ENCODE data around the gene TRRAP. TPM values are rescaled to one million over a fixed set of nuclear protein-coding genes. Genes with fewer than 3 reads are reported as not detected.

The TRRAP gene
- total RNA-seq, 1 experiment from 2014 or later = 55.4 TPM

- Mint-ChIP-seq H3K4me3 (ENCODE audit: unreplicated experiment) (no peak overlapping the region), H3K27me3 (ENCODE audit: insufficient read depth, unreplicated experiment) (no peaks in the 10 kb centered on the region), H3K4me1 (ENCODE audit: low read depth, unreplicated experiment) (peaks cover 7% of the 10 kb centered on the region), H3K36me3 (ENCODE audit: insufficient read depth, unreplicated experiment) (peaks cover 78% of the 10 kb centered on the region), H3K9me3 (ENCODE audit: unreplicated experiment) (no peaks in the 10 kb centered on the region), H3K27ac (ENCODE audit: unreplicated experiment) (no peak overlapping the region)
- no peak for TF ChIP-seq CTCF (IDR thresholded peaks at IDR 0.05; ENCODE audit: insufficient read depth in 1 of 2, low read depth in 1 of 2, low read length in 1 of 2, severe bottlenecking in 1 of 2, unreplicated experiment in 1 of 2)
- Histone ChIP-seq H3K9me3 (no peaks in the 10 kb centered on the region), H3K4me3 (ENCODE audit: low read depth, low read length) (no peak overlapping the region), H3K4me1 (no peaks in the 10 kb centered on the region), H3K27me3 (replicated peaks; ENCODE audit: control insufficient read depth, insufficient read depth, low read length) (no peaks in the 10 kb centered on the region), H3K36me3 (ENCODE audit: control insufficient read depth, insufficient read depth, low read length) (no peaks in the 10 kb centered on the region; the same call in 1 of the 2 replicates)
- intact Hi-C loops (cut with micrococcal nuclease; ENCODE audit: unreplicated experiment) = no loop called here
- CTCF ChIA-PET = no interaction called here
- BruUV-seq (replicated peaks) = no TSS peak
- POLR2A ChIA-PET = no interaction called here
- no peak for DNase-seq
Observed at GRCh38 chr7:99024066-99024465, 145.7 kb downstream of the TRRAP start.

- H3K4me3 ChIP-seq (ENCODE audit: low read depth, low read length) = no peak overlapping the region
- no peaks in the 10 kb centered on the region for H3K9me3 ChIP-seq
- H3K4me3 Mint-ChIP-seq (ENCODE audit: unreplicated experiment) = no peak overlapping the region
- peaks cover 16% of the 10 kb centered on the region for H3K4me1 Mint-ChIP-seq (ENCODE audit: low read depth, unreplicated experiment)
- no peaks in the 10 kb centered on the region for H3K27me3 ChIP-seq (replicated peaks; ENCODE audit: control insufficient read depth, insufficient read depth, low read length)
- CTCF ChIA-PET = interaction anchor here (0.8 kb wide), 1 partner anchor 9 kb away, joined by 3 read pairs; no protein-coding TSS in a partner anchor
- no peak for TF ChIP-seq CTCF (IDR thresholded peaks at IDR 0.05; ENCODE audit: insufficient read depth in 1 of 2, low read depth in 1 of 2, low read length in 1 of 2, severe bottlenecking in 1 of 2, unreplicated experiment in 1 of 2)
- H3K36me3 ChIP-seq (ENCODE audit: control insufficient read depth, insufficient read depth, low read length) = peaks cover 6% of the 10 kb centered on the region
- intact Hi-C loops (cut with micrococcal nuclease; ENCODE audit: unreplicated experiment) = no loop called here
- no peak overlapping the region for H3K27ac Mint-ChIP-seq (ENCODE audit: unreplicated experiment)
- no peaks in the 10 kb centered on the region for H3K27me3 Mint-ChIP-seq (ENCODE audit: insufficient read depth, unreplicated experiment)
- BruUV-seq (replicated peaks) = no TSS peak
- H3K9me3 Mint-ChIP-seq (ENCODE audit: unreplicated experiment) = no peaks in the 10 kb centered on the region
- peaks cover 81% of the 10 kb centered on the region for H3K36me3 Mint-ChIP-seq (ENCODE audit: insufficient read depth, unreplicated experiment)
- POLR2A ChIA-PET = no interaction called here
- no peak for DNase-seq
- H3K4me1 ChIP-seq = peaks cover 13% of the 10 kb centered on the region; the same call in 1 of the 2 replicates
Observed at GRCh38 chr7:99027241-99027640, 148.9 kb downstream of the TRRAP start.

GRCh38 chr7:99027841-99028240 is 149.5 kb downstream of the TRRAP start:
- ChIA-PET CTCF (interaction anchor here (0.8 kb wide), 1 partner anchor 9 kb away, joined by 3 read pairs; no protein-coding TSS in a partner anchor), POLR2A (no interaction called here)
- no TSS peak for BruUV-seq (replicated peaks)
- H3K4me1 ChIP-seq = peaks cover 13% of the 10 kb centered on the region; the same call in 1 of the 2 replicates
- no peaks in the 10 kb centered on the region for H3K9me3 ChIP-seq
- H3K4me3 ChIP-seq (ENCODE audit: low read depth, low read length) = no peak overlapping the region
- H3K27me3 ChIP-seq (replicated peaks; ENCODE audit: control insufficient read depth, insufficient read depth, low read length) = no peaks in the 10 kb centered on the region
- Mint-ChIP-seq H3K9me3 (ENCODE audit: unreplicated experiment) (no peaks in the 10 kb centered on the region), H3K27me3 (ENCODE audit: insufficient read depth, unreplicated experiment) (no peaks in the 10 kb centered on the region), H3K27ac (ENCODE audit: unreplicated experiment) (no peak overlapping the region), H3K4me1 (ENCODE audit: low read depth, unreplicated experiment) (peaks cover 16% of the 10 kb centered on the region), H3K36me3 (ENCODE audit: insufficient read depth, unreplicated experiment) (peaks cover 84% of the 10 kb centered on the region), H3K4me3 (ENCODE audit: unreplicated experiment) (no peak overlapping the region)
- no peak for TF ChIP-seq CTCF (IDR thresholded peaks at IDR 0.05; ENCODE audit: insufficient read depth in 1 of 2, low read depth in 1 of 2, low read length in 1 of 2, severe bottlenecking in 1 of 2, unreplicated experiment in 1 of 2)
- no peak for DNase-seq
- intact Hi-C loops (cut with micrococcal nuclease; ENCODE audit: unreplicated experiment) = no loop called here
- H3K36me3 ChIP-seq (ENCODE audit: control insufficient read depth, insufficient read depth, low read length) = peaks cover 6% of the 10 kb centered on the region
